ENCODE results near the gene ARHGAP24.
"Not testable (repeated sequence)": the region's sequence is repeated elsewhere in the genome, so short reads cannot be mapped to it uniquely, and the experiment has no call there.

The ARHGAP24 gene

DNA sequence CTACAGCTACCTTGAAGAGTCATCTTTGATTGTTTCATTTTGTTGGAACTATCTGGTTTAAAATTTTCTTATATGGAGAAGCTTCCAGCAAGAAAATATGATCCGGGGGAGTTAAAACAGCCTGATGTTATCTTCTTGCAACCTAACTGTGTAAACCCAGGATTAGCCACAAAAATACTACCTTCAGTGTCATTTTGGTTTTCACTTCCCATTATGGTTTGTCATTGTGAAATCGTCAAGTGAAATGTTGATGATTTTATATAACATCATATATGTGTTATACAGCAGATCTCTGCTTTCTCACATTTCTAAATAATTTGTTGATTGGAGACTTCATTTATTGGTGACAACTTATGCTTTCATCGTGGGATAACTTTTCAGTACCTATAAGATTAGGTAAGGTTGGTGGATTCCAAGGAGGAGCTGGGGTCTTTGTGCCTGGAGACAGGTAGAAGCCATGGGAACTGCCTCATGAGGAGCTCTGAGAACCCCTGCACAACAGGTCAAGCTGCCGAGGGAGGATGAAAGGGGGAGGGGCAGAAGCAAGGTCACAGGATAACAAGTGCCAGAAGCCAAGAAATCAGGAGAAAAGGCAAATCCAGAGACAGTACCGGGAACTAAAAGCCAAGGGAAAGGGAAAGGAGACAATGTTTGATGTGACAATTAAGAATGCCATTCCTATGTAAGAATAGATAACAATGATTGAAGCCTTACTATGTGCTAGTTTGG lies 7.2 kb downstream of the ARHGAP24 start:
- no peak for DNase-seq (ENCODE audit: low read depth in 2 of 2)

DNA sequence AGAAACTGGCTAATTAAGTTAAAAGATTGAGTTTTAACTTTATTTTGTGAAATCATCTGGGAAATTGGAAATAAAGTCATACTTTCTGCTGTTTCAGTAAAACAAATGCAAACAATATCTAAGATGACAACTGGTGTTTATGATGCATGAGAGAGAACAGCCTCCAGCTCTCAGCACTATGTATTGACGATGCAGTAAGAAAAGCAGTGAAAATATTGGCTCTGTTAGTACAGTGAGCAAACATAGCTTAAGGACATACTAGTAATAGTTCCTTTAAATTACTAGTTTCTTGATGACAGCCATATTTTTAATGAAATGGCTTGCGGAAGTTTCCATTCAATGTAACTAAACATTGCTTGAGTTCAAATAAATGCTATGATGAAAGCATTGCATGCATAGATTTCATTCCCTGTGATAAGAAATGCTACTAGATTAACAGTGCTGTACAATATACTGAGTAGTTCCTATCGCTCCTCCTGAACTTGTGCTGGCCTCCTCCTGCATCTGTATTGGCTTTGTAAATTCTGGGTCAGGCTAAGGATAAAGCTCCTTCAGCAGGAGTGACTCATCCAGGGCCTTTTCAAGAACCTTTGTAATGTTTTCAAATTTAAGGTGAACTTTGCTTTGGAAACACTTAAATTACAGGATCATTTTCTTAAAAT lies 11.6 kb downstream of the ARHGAP24 start:
- DNase-seq (ENCODE audit: low read depth in 2 of 2), result no peak

DNA sequence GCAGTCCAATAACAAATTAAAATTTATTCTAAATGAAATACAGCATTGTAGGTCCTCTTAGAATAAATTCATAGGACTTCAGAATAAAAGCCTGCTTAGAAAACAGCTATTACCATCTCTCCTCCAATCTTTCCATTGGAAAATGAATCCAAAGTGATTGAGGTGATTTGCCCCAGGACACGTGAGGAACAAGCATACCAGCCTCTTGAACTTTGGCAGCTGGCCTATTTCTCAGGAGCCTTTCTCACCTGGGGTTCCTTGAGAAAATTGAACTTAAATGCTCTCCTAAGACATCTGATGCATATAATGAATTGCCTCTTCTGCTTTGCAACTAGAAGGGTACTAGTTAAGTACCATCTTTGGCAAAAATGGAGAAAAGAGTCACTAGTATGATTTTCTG lies 13.5 kb downstream of the ARHGAP24 start:
- no peak for DNase-seq (ENCODE audit: low read depth in 2 of 2)

DNA sequence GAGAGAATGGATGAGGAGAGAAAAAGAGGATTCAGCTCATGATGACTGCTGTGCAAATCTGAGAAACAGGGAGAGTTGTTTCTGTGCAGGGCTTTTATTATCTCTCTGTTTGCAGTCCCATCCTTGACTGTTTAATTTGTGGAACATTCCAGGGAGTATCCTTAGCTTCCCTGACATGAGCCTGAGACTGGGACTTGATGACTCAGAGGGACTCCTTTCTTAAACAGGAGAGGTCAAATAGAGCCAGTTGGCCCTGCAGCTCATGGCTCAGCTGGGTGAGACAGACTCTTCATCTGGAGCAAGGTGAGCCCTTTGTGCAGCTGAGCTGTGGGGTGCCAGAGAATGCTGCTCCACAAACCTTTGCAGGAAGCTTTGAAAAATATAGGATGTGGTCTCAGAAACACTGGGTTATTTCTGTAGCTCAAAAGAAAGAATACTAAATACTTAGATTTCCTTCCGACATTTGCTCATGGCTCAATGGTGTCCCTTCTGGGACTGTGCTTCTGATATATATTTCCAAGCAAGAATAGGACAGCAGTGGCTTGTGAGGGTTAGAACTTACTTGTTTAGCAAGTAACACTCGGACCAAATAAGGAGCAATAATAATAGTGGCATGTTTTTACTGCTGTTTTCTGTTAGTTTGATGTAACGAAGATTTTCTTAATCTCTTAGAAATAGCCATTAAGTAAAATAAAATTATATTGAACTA lies 14.5 kb downstream of the ARHGAP24 start:
- DNase-seq (ENCODE audit: low read depth in 2 of 2), result no peak

DNA sequence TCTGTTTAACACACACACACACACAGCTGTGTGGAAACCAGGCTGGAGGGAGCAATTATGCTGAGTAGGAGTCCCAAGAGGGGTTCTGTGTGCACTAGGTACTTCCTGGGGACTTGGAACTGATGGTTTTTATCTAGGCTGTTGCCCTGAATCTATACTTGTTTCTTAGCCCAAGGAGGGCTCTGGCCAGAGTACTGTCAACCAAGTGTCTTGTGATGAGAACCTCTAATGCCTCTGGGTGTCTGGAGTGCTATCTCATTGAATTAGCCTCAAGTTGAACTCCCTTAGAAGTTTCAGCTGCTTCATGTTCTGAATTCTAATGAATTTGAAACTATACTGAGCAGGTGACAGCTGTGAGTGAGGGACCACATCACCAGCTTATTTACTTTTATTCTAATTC lies 16.6 kb downstream of the ARHGAP24 start:
- DNase-seq (ENCODE audit: low read depth in 2 of 2), result no peak

DNA sequence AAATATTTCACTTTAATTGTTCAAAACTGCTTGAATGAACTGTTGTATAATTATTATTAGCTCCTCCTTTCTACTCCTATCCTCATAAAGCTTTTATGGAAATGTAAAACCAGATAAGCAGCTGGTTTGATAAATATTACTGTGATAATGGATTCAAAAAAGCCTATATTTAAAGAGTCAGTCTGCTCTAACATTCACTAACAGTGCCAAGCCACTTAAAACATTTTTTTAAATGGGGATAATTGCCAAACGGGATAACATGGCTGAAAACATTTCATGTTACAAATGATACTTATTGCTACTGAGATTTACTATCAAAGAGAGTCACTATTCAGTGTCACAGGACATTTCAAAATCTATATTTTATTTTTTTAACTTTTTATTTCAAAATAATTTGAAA lies 17.4 kb downstream of the ARHGAP24 start:
- no peak for DNase-seq (ENCODE audit: low read depth in 2 of 2)

DNA sequence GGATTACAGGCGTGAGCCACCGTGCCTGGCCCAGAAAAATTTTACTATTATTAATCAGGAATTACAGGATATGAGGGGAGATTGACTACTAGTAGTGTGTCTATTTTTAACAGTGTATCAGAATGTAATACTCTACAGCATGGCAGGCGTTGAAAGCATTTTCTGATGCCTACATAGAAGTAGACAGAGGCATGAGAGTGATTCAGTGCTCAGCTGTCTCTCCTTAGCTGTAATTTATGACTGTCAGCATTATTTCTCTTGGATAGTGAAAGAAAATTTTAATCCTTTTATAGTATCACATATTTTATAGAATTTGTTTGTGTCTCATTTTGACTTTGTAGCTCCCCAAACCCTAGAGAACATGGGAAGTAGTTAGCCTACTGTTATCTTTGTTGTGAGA lies 20.7 kb downstream of the ARHGAP24 start:
- no peak for DNase-seq (ENCODE audit: low read depth in 2 of 2)

DNA sequence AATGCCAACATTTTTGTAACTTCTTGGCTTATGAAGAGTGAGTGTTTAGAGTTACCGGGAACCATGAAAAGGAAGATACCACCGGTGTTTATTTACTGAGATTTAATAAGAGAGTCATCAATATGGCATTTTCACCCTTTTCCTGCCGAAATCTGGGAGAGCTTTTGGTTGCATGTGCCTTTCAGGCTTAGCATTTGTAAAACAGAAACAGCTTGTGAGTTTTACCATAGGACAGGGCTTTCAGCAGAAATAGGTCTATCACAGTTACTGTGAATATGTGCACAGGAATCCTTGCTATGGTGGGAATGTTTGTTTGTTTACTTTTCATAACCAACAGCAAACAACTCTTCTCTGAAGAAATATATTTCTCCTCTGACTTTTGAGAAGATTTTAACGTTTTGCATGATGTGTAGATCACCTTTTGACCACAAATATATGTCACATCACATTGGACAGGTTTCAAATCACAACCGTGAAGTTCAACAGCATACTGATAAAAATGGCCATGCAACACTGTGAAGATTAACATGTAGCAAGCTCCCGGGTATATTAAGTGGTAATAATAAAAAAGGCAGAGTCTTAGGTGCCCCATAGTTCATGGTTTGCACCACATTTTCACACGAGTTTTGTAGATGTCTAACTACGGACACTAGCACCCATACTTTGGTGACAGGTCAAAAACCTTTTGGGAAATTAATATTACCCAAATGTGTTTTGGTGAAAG lies 21.3 kb downstream of the ARHGAP24 start:
- DNase-seq (ENCODE audit: low read depth in 2 of 2), result no peak

DNA sequence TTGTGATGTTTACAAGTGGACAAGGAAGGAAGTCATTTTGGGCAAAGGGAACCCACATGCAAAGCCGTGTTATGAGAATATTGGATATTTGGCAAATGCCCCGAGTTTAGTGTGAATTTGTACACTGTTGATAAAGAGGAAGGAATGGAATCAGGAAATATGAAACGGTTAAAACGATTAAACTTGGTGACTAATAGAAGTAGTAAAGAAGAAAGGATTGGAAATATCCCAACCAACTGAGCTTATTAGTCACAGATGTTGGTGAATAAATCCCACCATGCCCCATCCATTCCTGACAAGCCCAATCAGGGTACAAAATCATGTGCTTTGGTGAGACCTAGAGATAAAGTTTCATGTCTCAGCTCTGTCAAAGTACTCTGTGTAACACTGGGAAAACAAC lies 22.0 kb downstream of the ARHGAP24 start:
- no peak for DNase-seq (ENCODE audit: low read depth in 2 of 2)

DNA sequence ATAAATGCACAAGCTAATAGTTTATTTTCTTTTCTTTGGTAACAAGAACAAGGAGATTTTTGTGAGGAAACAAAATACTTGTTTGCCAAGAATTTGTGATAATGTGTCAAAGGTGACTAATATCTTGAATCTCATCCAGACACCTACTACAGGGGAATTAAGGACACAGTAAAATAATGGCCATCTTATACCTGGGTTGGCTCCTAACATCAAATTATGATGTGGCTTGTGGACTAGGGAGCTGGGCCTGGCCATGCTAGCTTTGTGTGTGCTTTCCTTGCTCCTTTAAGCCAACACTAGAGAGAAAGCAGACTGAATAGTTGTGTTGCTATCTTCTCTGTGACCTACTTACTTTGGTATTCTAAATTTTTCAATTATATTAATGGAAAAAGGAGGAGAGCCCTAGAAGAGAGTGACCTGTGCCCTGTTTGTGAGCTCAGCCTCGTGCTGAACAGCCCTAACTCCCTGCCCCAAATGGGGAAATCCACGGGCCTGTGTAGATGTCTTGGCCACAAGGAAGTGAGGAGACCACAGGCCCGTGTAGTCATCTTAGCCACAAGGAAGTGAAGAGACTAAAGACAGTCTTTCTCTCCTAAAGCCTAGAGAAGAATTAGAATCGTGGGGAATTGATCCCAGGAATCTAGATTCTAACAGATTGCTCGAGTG lies 23.3 kb downstream of the ARHGAP24 start:
- no peak for DNase-seq (ENCODE audit: low read depth in 2 of 2)

DNA sequence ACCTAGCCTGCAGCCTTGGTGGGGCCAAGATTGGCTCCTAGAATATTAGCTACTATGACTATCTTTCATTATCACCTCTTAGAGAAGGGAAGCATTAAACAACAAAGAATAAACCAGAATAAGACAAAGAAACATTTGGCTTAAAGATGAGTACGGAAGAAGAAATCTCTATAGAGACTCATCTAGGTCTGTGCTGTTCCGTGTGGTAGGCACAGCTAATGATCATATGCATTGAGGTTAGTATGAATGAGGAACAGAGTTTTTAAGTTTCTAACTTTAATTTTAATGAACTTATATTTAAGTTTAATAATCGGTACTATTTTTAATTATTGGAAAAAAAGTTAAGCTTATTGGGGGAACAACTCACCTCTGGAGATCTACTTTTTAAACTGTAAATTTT lies 24.6 kb downstream of the ARHGAP24 start:
- DNase-seq (ENCODE audit: low read depth in 2 of 2), result no peak

DNA sequence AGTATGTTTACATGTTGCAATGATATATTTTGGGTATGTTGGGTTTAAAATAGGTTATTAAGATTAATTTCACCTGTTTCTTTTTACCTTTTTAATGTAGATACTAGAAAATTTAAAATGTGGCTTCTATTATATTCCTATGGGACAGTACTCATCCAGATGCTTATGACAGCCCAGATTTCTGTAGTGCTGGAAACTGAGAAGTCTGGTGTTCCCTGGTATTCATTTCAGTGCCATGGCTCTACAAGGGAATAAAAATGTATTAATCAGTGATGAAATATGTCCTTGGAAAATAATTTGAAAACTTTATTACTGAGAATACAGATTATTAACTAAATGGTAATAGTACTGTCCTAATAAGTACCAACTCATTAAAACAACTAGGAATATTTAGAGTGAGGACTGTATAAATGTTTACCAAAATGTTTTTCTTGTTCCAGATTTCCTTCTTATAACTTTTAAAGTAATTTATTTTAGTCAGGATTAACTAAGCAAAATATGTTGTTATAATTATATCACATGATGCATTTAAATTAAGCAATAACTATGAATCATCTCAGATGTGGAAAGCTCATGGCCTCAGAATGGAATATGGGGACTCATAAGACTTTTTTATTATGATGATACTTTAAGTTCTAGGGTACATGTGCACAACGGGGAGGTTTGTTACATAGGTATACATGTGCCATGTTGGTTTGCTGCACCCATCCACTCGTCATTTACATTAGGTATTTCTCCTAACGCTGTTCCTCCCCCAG lies 25.3 kb downstream of the ARHGAP24 start:
- DNase-seq (ENCODE audit: low read depth in 2 of 2), result no peak

DNA sequence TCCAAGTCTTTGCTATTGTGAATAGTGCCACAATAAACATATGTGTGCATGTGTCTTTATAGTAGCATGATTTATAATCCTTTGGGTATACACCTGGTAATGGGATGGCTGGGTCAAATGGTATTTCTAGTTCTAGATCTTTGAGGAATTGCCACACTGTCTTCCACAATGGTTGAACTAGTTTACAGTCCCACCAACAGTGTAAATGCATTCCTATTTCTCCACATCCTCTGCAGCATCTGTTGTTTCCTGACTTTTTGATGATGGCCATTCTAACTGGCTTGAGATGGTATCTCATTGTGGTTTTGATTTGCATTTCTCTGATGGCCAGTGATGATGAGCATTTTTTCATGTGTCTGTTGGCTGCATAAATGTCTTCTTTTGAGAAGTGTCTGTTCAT lies 26.2 kb downstream of the ARHGAP24 start:
- not testable (repeated sequence) for DNase-seq (ENCODE audit: low read depth in 2 of 2)

DNA sequence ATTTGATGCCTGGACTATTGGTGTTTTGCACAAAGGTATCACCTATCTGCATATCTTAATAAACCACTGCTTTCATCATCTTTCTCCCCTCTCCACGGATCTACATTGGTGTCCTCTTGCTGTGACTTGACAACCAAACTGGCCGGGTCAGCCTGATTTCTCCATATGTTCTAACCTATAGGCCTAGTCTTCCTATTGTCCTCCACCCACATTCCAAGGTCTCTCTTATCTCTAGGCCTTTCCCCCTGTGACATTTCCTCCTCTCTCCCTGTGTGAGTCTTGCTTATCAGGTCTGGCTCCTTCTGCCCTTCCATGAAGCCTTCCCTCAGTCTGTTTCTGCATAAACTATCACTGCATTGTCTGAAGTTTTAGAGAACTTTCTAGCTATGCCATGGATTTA lies 33.7 kb downstream of the ARHGAP24 start:
- no peak for DNase-seq (ENCODE audit: low read depth in 2 of 2)

DNA sequence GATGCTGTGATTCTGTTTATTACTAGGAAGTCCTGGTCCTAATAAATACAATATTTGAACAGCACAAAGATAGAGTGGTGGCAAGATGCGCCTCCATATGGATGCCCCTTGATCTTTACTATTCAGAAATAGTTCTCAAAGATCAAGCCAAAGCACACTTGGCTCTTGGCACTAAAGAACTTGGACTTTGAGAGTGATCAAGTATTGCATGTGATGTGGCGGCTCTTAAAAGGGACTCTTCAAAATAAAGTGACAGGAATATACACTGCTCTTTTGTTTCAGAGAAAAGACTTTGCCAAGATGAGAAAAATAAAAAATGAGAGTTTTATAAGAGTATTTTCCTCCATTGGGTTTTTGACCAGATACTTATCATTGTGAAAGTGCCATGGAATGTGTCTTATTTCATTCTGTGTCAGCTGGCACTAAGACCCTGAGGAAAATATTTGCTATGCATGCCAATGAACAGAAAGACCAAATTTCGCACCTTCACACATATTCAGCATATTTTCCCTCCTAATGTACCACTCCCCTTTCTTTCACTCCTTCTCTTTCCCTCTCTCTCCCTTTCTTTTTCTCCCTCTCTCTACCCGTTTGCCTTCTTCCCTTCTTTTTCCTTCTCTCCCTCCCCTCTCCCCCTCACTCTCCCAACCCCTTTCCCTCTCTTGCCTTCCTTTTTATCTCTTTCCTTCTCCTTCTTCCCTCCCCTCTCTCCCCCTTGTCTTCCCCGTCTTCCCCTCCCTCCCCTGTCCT lies 35.1 kb downstream of the ARHGAP24 start:
- DNase-seq (ENCODE audit: low read depth in 2 of 2), result no peak

DNA sequence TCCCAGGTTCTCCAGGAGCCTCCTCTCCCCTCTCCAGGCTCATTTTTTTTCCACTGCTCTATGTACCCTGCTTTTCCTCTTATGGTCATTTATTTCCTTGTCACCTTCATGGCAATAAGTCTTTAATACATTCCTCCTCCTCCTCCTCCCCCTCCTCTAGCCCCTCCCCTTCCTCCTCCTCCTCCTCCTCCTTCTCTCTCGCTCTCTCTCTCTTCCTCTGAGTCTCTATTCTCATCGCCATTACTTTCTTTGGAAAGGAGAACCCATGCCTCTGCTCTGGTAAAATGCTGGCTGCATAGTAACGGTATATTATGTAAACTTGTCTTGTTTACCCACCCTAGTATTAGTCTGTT lies 35.7 kb downstream of the ARHGAP24 start:
- DNase-seq (ENCODE audit: low read depth in 2 of 2), result no peak

DNA sequence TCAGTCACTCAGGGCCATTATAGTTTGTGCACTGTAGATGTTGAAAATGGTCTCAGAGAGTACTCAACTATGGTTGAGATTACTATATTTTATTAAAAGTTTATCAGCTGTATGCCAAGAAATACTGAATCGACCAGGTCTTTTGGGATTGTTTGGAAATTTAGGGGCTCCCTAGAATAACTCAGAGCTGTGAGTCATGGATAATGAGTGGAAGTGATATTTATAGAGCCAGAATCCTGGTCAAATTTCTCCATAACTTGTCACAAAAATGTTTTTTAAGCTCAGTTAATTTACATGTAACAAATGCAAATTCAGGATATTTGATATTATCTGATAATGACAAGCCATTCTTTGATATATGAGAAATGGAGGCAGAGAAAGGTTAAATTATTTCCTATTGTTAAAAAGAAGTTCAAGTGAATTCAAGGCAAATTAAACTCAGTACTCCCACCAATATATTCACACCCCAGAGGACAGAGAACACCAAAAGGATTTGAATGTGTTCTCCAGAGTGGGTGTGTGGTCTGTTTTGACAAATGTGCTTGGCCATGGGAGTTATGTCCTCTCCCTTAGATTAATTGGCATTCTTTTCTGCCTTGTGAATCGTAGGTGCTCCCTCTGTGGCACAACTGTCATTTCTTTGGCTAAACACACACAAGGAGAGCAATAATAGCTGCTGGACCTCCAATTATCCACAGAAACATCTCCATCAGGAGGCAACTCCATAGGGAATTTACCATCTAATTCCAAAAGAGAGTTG lies 37.7 kb downstream of the ARHGAP24 start:
- no peak for DNase-seq (ENCODE audit: low read depth in 2 of 2)

DNA sequence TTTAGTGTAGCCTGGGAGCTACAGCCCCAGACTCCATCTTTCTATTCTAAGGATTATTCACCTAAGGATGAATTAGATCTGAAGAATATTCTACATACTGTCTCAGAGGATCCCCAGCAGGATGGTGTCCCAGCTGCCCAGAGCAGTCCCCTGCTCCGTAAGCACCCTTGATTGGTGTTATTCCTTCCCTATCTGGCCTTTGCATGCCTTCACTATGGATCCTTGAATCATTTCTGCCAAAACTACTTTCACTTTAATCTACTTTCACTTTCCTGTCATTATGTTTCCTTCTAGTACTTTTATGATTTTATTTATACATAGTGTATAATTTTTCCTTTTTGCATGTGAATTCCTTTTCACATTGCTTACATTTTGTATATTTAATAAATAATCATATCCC lies 39.2 kb downstream of the ARHGAP24 start:
- DNase-seq (ENCODE audit: low read depth in 2 of 2), result no peak

DNA sequence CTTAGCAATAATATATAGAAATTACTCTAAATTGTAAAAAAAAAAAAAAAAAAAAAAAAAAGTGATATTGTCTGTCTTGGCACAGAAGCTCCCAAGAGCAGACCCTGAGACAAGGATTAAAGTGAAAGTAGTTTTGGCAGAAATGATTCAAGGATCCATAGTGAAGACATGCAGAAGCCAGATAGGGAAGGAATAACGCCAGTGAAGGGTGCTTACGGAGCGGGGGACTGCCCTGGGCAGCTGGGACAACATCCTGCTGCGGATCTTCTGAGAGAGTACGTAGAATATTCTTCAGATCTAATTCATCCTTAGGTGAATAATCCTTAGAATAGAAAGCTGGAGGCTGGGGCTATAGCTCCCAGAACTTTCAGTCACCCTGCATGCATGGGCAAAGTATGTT lies 39.8 kb downstream of the ARHGAP24 start:
- no peak for DNase-seq (ENCODE audit: low read depth in 2 of 2)

DNA sequence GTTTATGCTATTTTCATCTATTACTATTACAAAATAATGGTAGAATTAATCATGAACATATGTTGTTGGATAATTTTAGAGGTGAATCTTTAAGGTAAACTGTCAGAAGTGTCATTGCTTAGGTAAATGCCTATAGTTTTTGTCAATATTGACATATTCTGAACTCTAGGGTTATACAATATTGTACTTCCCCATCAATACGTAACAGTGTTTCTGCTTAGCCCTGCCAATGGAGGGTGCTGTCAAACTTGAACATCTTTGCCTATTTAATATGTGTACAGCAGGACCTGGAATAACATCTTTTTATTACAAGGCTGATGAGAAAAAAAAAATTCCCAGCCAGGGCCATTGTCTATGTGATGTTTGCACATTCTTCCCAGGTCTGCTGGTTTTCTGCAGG lies 40.8 kb downstream of the ARHGAP24 start:
- no peak for DNase-seq (ENCODE audit: low read depth in 2 of 2)
